Measurements from ENCODE around the gene SLC25A23.

The SLC25A23 gene

GRCh38 chr19:6480848-6481415 is 21.3 kb upstream of the SLC25A23 start:
- DNase-seq, result no peak

GRCh38 chr19:6479836-6480398 is 20.3 kb upstream of the SLC25A23 start:
- no peak for DNase-seq

DNA sequence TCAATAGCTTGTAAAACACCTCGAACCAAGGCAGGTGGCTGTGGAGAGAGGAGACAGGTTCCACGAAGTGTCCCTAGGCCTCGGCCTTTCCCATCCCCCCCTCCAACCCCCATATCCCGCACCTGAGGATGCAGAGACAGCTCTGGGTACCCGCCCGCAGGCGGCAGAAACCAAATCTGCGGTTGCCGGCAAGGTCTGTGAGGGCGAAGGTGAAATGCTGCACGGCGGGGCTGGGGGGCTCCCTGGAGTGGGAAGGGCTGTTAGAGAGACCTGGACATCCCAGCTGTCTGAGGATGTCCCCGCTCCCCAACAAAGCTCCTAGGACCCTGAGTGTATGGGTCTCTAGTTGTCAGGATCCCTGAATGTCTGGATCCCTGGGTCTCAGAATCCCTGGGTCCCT is 19.2 kb upstream of the SLC25A23 start:
- no peak for DNase-seq

GRCh38 chr19:6476896-6477431 is 17.4 kb upstream of the SLC25A23 start:
- no peak for DNase-seq

- peak; percentile 17 to 75 for DNase-seq
Measured at GRCh38 chr19:6476155-6476895, 16.7 kb upstream of the SLC25A23 start.

DNA sequence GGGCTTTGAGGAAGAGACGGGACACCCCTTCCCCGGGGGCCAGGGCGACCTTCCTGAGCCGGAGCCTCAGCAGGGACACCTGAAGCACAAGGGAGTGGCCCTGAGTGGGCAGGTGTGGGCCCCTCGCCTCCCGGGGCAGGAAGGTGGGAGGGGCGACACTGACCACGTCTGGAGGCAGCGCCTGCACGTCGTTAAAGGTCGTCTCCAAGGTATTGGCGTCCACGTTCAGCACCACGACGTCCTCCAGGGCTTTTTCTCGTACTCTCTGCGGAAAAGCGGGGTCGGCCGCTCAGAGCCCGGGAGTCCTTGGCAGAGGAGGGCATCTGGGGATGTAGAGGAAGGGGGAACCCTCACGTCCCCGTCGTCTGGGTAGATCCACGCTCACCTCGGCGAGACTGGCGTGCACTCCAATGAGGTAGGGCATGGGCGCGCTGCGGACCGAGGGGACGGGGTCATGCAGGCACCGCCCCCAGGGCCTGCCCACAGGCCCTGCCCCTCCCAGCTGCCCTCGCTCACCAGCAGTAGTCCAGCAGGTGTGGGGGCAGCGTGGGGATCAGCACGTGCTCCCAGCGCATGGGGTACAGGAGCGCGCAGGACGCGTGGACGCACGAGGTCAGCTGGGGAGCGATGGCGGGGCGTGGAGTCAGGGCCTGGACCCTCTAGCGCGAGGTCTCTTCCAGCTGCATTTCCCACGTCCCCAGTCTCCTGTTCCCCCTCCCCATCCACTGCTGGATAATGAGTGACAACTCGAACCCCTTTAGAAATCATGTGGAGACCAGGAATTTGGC is 15.9 kb upstream of the SLC25A23 start:
- no peak for DNase-seq

GRCh38 chr19:6473647-6474046 is 14.1 kb upstream of the SLC25A23 start:
- no peak for DNase-seq

DNA sequence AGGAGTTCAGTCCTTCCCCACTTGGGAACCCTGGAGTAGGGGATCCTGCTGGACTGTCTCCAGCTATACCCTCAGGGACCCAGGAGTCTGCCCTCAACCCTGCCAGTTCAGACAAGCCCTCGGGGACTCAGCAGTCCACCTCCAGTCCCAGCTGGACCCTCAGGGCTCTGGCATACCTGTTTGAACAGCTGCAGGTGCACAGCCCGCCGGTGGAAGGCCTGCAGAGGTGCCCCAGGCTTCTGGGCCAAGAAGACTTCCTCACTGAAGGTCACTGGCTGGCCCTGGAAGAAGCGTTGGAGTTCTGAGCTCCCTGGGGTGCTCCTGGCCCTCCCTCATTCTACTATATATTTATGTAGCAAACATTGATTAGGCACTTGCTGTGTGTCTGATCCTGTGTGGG is 13.1 kb upstream of the SLC25A23 start:
- no peak for DNase-seq

DNA sequence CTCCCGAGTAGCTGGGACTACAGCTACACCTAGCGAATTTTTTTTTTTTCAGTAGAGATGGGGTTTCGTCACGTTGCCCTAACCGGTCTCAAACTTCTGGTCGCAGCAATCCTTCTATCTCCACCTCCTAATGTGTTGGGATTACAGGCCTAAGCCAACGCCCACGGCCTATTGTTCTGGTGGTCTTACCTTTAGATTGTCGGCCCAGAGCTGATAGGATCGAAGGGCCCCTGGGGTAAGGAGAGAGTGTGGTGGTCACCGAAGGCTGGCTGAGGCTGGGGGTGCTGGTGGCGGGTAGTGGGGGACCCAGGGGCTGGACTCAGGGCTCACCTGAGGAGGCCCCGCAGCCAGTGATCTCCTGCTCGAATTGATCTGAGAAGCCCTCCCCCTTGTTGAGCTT is 11.5 kb upstream of the SLC25A23 start:
- no peak for DNase-seq

- DNase-seq, result no peak
Measured at GRCh38 chr19:6470173-6470572, 10.6 kb upstream of the SLC25A23 start.

- DNase-seq, result no peak
Measured at GRCh38 chr19:6467384-6467783, 7.8 kb upstream of the SLC25A23 start.

GRCh38 chr19:6466526-6467248 is 7.1 kb upstream of the SLC25A23 start:
- DNase-seq, result no peak

DNA sequence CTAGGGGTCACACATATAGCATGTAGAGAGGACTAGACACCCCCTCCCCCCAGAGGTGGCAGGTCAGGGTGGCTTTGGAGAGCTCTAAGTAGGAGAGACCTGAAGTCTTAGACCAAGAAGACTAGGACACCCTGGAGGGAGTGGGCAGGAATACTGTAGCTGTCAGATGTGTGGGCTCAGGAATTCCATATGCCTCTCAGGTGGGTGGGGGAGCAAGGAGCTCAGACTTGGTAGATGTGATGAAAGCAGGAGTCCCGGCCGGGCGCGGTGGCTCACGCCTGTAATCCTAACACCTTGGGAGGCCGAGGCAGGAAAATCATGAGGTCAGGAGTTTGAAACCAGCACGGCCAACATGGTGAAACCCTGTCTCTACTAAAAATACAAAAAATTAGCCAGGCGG is 6.1 kb upstream of the SLC25A23 start:
- DNase-seq, result no peak

DNA sequence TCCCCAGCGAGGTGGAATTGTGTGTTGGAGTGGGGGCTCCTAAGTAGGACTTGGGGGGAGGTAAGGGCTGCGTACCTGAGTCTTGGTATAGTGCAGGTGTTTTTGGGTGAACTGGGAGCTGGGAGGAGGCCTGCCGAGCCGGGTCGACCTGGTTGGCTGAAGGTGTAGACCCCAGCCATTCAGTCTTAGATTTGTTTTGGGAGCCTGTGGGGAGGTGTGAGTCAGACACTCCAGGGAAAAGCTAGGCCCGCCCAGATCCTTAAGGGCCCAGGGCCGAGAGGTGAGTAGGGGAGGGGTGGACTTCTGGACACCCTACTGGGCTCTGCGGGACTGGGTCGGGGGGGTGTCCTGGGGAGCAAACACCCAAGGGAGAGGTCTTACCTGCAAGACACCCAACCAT is 5.4 kb upstream of the SLC25A23 start:
- no peak for DNase-seq

DNA sequence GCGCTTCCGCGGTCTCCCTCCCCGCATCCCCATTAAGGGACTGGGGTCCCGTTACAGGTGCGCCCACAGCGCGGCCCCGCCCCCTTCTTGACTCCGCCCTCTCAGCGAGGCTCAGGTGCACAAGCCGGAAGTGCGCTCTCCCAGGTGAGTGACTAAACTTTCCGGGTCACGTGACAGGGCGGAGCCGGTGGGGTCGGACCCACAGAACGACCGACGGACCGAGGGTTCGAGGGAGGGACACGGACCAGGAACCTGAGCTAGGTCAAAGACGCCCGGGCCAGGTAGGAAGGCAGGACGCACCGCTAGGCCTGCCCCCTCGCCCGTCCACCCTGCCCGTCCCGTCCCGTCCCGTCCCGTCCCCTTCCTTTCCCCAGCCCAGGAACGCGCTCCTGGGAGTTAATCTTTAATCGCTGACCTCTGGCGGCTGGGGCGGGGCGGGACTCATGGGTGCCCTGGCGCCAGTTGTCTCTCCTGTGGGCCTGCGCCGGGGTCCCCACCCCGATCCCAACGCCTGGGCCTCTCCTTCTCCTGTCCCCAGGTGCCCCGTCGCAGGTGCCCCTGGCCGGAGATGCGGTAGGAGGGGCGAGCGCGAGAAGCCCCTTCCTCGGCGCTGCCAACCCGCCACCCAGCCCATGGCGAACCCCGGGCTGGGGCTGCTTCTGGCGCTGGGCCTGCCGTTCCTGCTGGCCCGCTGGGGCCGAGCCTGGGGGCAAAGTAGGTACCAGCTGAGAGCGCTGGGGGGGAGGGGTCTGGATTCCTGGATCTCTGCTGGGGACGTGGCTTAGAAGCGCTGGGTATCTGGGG is 4.7 kb upstream of the SLC25A23 start, which contains the start of gene CRB3:
CRB3 (plus strand) TSS at position 202 of the 804 bp plus-strand sequence; CDS start at position 633, 431 bp downstream.
- DNase-seq, result no peak

DNA sequence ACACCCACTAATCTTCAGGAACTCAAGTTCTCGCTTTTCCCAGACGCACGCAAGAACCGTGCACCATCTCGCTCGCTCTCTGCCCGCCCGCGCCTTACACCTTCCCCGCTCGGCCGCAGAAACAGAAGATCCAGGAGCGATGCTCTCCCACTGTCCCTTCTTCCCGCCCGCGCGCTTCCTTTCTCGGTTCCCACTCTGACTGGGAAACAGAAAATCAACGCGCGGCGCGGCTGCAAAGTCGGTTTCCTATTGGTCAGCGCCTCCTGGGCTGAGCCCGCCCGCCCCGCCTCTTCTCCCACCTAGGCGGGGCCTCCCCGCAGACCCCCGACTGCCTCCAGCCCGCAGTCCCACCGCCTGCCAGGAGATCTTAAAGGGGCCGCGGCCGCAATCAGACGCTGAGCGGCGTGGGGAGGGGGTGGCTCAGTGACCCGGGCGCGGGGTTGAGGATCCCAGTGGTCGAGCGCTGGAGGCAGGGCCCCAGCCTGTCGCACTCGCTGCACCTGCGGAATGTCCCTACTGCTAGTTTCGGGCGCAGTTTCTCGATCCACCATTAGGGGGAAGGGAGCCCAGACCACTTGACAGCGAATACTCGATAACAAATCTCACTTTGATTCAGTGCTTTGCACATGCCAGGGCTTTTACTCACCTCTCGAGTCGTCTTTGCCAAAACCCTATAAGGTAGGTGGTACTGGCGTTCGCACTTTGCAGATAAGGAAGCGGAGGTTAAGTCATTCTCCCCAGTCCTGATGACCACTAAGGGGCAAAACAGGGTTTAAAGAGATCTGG is 700 bp upstream of the SLC25A23 start:
- DNase-seq, result peak; percentile 80 to 93

DNA sequence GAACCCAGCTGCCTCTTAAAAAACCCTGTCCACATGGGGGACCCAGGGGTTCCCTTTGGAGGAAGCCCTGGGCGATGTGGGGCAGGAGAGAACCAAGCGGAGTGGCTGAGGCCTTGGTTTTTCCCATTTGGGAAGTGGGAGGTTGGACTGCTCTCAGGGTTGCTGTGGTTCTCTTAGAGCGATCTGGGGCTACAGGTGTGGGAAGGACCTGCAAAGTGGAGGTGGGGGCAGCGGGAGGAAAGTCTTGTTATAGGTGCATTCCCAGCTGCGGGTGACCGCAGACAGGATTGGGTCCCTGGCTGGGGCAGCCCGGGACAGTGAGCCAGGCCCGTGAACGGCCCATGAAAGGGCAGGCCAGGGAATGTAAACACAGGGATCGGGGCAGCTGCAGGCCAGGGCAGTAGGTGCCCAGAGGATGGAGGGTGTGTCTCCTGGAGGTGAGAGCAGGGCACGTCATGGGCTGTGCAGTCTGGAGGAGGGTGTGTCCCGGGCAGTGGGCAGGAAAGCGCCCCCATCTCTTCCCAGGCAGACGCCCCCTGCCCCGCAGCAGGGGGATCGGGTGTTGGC is 814 bp downstream of the SLC25A23 start:
- no peak for DNase-seq

DNA sequence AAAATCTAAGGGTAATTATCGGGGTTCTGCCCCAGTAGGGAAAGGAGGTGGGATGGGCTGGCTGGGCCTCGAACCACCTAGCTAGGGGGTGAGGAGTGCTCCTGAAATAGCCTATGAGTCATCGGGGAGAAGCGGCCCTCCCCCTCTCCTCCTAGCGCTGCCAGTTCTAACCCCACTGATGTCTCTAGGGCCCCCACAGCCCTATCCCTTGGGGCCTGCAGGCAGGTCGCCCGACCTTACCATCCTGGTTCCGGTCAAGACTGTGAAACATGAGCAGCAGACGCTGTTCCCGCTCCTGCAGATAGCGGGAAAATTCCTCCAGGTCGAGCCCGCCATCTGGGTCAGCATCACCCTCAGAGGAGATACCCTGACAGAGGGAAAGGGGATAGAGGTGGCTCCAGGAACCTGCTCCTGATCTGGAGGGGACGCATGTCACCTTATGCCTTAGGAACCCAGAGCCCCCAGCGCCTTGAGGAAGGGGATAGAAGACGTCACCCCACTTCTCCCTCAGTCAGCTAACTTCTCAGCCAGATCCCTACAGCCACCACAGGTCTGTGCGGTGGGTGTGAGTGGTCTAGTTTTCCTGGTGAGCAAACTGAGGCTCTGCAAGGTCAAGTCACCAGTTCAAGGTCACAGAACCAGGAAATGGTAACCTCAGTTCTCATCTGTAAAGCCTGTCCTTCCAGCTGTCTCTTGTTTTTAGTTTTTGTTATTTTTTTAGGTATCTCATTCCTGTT is 1.5 kb downstream of the SLC25A23 start:
- DNase-seq, result no peak

DNA sequence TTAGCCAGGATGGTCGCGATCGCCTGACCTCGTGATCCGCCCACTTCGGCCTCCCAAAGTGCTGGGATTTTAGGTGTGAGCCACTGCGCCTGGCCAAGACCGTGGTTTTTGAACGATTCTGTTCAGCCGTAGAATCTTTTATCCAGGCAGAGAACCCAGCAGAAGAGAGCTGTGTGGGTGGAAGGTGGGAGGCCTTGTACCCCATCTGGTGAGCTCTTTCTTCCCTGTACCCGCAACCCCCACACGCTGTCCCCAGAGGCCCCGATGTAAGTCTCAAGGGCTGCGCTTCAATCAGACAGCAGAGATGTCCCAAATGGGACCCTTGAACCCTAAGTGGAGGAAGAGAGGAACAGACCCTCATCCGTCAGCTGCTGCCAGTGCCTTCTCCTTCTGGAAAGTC is 3.7 kb downstream of the SLC25A23 start:
- no peak for DNase-seq

All from inflammatory macrophage treated with lipopolysaccharide for 1 hour (primary cell).